Tibial nerve (tissue), 4 donors: ENCODE results near the gene NR1H3.

Source experiments
- EP300 ChIP-seq, 2 donors: sonication (generic); formaldehyde crosslinking; IDR thresholded peaks; one replicate each; pipeline ENCODE4 v1.6.1; 2017; ENCODE audit warnings: antibody characterized with exemption in 2 of 2, mild to moderate bottlenecking in 1 of 2
- POLR2A ChIP-seq, 2 donors: fragments of 450-650 bp; IDR thresholded peaks; one replicate each; pipeline ENCODE4 v1.6.1; 2017; ENCODE audit warnings: antibody characterized with exemption in 2 of 2, mild to moderate bottlenecking in 2 of 2, moderate library complexity in 2 of 2
- TF ChIP-seq, protein P1 (sequence below), 5 experiments: fragments of 200-600 bp in 3 of 5; fragments of 450-650 bp in 2 of 5; sonication (generic) in 3 of 5; IDR thresholded peaks; one replicate each; pipeline ENCODE4 v1.5.1; 2016 to 2019; ENCODE audit warnings: antibody characterized with exemption in 5 of 5, mild to moderate bottlenecking in 3 of 5, moderate library complexity in 2 of 5

DNA sequence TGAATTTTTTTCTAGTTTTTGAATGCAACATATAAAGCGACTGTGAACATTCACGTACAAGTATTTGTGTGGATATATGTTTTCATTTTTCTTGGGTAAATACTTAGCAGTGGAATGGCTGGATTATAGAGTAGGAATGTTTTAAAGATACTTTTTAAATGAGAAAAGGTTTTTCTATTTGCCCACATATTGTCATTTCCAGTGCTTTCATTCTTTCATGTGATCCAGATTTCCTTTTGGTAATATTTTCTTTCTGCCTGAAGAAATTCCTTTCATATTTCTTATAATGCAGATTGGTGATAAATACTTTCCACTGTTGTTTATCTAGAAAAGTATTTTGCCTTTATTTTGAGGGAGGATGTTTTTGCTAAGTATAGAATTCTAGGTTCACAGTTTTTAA is 35.1 kb upstream of the NR1H3 start:
- TF ChIP-seq POLR2A (IDR thresholded peaks at IDR 0.05) (no peak), EP300 (IDR thresholded peaks at IDR 0.05) (no peak)
- TF ChIP-seq, protein P1, sequence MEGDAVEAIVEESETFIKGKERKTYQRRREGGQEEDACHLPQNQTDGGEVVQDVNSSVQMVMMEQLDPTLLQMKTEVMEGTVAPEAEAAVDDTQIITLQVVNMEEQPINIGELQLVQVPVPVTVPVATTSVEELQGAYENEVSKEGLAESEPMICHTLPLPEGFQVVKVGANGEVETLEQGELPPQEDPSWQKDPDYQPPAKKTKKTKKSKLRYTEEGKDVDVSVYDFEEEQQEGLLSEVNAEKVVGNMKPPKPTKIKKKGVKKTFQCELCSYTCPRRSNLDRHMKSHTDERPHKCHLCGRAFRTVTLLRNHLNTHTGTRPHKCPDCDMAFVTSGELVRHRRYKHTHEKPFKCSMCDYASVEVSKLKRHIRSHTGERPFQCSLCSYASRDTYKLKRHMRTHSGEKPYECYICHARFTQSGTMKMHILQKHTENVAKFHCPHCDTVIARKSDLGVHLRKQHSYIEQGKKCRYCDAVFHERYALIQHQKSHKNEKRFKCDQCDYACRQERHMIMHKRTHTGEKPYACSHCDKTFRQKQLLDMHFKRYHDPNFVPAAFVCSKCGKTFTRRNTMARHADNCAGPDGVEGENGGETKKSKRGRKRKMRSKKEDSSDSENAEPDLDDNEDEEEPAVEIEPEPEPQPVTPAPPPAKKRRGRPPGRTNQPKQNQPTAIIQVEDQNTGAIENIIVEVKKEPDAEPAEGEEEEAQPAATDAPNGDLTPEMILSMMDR (IDR thresholded peaks at IDR 0.05), result no peak
